Body of pancreas (tissue), 4 donors: ENCODE results near the gene MRPS24. TPM values are rescaled to one million over a fixed set of nuclear protein-coding genes. Genes with fewer than 3 reads are reported as not detected.
"Not testable (repeated sequence)": the region's sequence is repeated elsewhere in the genome, so short reads cannot be mapped to it uniquely, and the experiment has no call there.

Experiments
- ATAC-seq: fragments of 150-250 bp; one replicate; pipeline ENCODE4 v1.9.1; 2016
- DNase-seq, 4 donors: peaks; one replicate each; pipeline ENCODE4 v3.0.0-alpha.2; 2019
- H3K27ac ChIP-seq, 4 donors: fragments of 200-600 bp; sonication (generic); 1 replicate in 3 of 4; 2 replicates in 1 of 4; pipeline versions ENCODE4 v1.5.1 to v1.6.1; 2016 to 2019; ENCODE audit warnings: mild to moderate bottlenecking in 1 of 4, mixed read lengths in 1 of 4, moderate library complexity in 1 of 4
- H3K27me3 ChIP-seq, 2 donors: fragments of 200-600 bp; sonication (generic); one replicate each; pipeline ENCODE4 v1.6.0; 2016; ENCODE audit warnings: mild to moderate bottlenecking in 1 of 2
- H3K36me3 ChIP-seq, 2 donors: fragments of 200-600 bp; sonication (generic); replicated peaks in 1 of 2; 2 replicates each; pipeline ENCODE4 v1.5.1; 2016; ENCODE audit warnings: low read depth in 2 of 2; ENCODE audit not compliant: insufficient read depth in 1 of 2
- H3K4me1 ChIP-seq: fragments of 200-600 bp; sonication (generic); one replicate; pipeline ENCODE4 v1.6.0; 2016
- H3K4me3 ChIP-seq, 2 donors: fragments of 200-600 bp; sonication (generic); 1 replicate in 1 of 2; 2 replicates in 1 of 2; pipeline ENCODE4 v1.5.1; 2016 to 2019
- H3K9me3 ChIP-seq, 3 donors: fragments of 200-600 bp; sonication (generic); 1 replicate in 2 of 3; 2 replicates in 1 of 3; pipeline ENCODE4 v1.5.1; 2016
- CTCF ChIP-seq, 7 experiments: fragments of 450-650 bp in 4 of 7; fragments of 200-600 bp in 3 of 7; sonication (generic) in 3 of 7; IDR thresholded peaks; one replicate each; pipeline ENCODE4 v1.5.1; 2016 to 2019; ENCODE audit warnings: antibody characterized with exemption in 7 of 7
- POLR2A ChIP-seq, 3 donors: fragments of 450-650 bp; IDR thresholded peaks; one replicate each; pipeline ENCODE4 v1.6.1; 2016; ENCODE audit warnings: antibody characterized with exemption in 3 of 3, mild to moderate bottlenecking in 2 of 3
- WGBS, 2 donors: methylation state at CpG; one replicate each; pipeline ENCODE4 v1.1.5; 2017; 5-methylcytosine and 5-hydroxymethylcytosine counted together
- intact Hi-C: fragments of 100-400 bp; cut with DNase I; formaldehyde crosslinking; loops from one replicate; pipeline ENCODE4 v1.15.1; 2023
- total RNA-seq, 2 donors: library from RNA; depleted of rRNA; stranded (reverse); fragments of >200 nt; gene quantifications; one replicate each; pipeline ENCODE4 v1.1.0, GENCODE V29; 2016

The MRPS24 gene
- total RNA-seq, 2 donors from 2014 or later = 81.7 to 99.9 TPM

DNA sequence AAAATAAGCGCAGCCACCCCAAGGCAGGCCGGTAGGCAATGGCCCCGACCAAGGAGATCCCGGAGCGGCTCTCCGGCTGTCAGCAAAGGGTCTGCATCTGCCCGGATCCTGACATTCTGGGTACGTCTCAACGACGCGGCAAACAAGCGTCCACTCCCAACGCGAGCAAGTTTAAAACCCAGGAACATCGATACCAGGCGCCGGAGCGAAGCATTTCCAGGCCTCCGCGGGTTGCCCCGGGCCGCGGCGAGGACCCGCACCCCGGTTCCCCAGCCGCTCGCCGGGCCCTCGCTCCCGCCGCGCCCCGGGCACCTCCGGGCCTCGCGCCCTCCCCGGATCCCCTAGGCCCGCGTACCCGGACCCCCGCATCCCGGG, 36.6 kb upstream of the MRPS24 start:
- intact Hi-C loops = no loop called here
- peaks cover 37% of the 10 kb centered on the region for H3K4me1 ChIP-seq

DNA sequence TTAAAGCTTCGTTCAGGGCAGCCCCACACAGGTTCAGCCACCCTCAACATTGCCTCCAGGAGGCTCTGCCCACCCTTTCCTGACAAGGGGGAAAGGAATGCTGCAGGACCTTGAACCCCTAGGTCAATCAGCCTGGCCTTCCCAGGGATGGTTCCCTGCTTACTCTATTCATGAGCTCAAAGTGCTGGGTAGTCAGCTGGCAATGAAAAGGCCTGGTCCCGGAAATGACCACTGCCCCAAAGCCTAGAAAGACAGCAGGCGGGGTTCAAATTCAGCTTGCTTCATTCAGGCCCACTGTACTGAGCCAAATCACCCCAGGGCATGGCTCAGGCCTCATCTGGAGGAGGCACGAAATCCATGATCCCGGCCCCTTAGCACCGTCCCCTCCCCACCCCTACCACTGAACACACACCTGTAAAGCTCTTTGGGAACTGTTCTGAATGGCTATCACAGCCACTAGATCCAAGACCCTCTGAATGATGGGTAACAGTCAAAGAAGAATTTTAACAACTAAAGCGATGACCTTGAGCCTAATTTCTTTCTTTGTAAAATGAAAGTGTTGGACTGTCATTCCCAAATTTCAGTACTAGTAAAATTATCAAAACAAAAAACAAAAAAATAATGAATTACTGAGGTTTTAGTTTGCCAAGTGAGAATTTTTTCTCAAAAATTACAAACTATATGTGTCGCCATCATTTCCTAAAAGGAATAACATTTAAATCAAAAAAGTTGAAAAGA, 36.1 kb upstream of the MRPS24 start:
- Histone ChIP-seq H3K9me3 (no peaks in the 10 kb centered on the region), H3K4me1 (peaks cover 37% of the 10 kb centered on the region), H3K4me3 (peak overlapping the region; percentile 20 to 38), H3K36me3 (no peaks in the 10 kb centered on the region), H3K27ac (peak overlapping the region; percentile 34 to 91 (median 85)), H3K27me3 (no peaks in the 10 kb centered on the region)
- 24 to 31% methylated on average over 5 to 8 of the region's 8 CpGs for WGBS, 2 donors
- intact Hi-C loops = no loop called here
- DNase-seq = peak; percentile 37 to 57 (median 50)
- peak; percentile 51 for ATAC-seq
- TF ChIP-seq CTCF (IDR thresholded peaks at IDR 0.05) (no peak), POLR2A (IDR thresholded peaks at IDR 0.05) (peak in 1 of 3 donors; percentile 28)

More for the DNA sequence above, 36.6 kb upstream of the MRPS24 start:
- WGBS, 2 donors = 0% methylated on average over 21 to 39 of the region's 43 CpGs
- DNase-seq = peak; percentile 13 to 32 (median 27)
- Histone ChIP-seq H3K27ac (peak overlapping the region; percentile 76 to 91 (median 85)), H3K36me3 (no peaks in the 10 kb centered on the region), H3K9me3 (no peaks in the 10 kb centered on the region), H3K4me3 (peak overlapping the region; percentile 20 to 38), H3K27me3 (no peaks in the 10 kb centered on the region)
- TF ChIP-seq CTCF (IDR thresholded peaks at IDR 0.05) (peak in 2 of 7 experiments; percentile 4 to 7), POLR2A (IDR thresholded peaks at IDR 0.05) (peak in 1 of 3 donors; percentile 8)
- ATAC-seq = peak; percentile 61

DNA sequence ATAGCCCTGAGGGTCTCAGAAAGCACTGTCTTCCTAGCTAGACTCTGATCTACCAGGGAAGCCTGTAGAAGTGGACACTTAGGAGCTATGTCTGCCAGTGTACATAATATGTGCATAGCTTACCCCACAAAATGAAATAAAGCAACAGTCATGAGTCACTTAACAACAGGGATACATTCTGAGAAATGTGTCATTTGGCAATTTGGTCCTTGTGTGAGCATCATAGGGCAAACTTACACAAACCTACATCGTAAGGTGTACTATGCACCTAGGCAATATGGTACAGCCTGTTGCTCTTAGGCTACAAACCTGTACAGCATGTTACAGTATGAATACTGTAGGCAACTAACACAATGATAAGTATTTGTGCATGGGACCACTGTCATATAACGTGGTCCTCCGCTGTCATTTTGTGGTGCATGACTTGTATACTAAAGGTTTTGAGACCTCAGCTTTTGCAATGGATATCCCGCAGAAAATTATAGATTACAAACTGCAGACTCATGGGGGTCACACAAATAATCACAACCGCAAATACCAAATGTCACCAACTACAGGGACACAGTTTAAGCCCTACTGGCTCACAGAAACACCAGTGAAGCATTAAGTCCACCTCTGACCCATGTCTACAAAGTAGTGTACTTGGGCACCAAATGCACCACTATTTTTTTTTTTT, 35.4 kb upstream of the MRPS24 start:
- H3K4me3 ChIP-seq = no peak overlapping the region
- ATAC-seq (no peak), DNase-seq (no peak)
- H3K9me3 ChIP-seq = no peaks in the 10 kb centered on the region
- intact Hi-C loops = no loop called here
- peaks cover 37% of the 10 kb centered on the region for H3K4me1 ChIP-seq
- no peaks in the 10 kb centered on the region for H3K27me3 ChIP-seq
- 86 to 91% methylated on average over 5 of the region's 5 CpGs for WGBS, 2 donors
- H3K27ac ChIP-seq = peak overlapping the region in 3 of 4 donors; percentile 83 to 91 (median 87)
- TF ChIP-seq POLR2A (IDR thresholded peaks at IDR 0.05) = no peak
- no peak for TF ChIP-seq CTCF (IDR thresholded peaks at IDR 0.05)
- no peaks in the 10 kb centered on the region for H3K36me3 ChIP-seq

GRCh38 chr7:43902542-43903054, 33.3 kb upstream of the MRPS24 start:
- H3K27me3 ChIP-seq = no peaks in the 10 kb centered on the region
- H3K9me3 ChIP-seq = no peaks in the 10 kb centered on the region
- no peaks in the 10 kb centered on the region for H3K36me3 ChIP-seq
- DNase-seq (no peak), ATAC-seq (no peak)
- H3K4me1 ChIP-seq = peaks cover 37% of the 10 kb centered on the region
- no peak overlapping the region for H3K27ac ChIP-seq
- intact Hi-C loops = no loop called here
- WGBS, 2 donors = 86 to 94% methylated on average over 5 of the region's 5 CpGs
- no peak overlapping the region for H3K4me3 ChIP-seq
- TF ChIP-seq CTCF (IDR thresholded peaks at IDR 0.05) (no peak), POLR2A (IDR thresholded peaks at IDR 0.05) (no peak)

DNA sequence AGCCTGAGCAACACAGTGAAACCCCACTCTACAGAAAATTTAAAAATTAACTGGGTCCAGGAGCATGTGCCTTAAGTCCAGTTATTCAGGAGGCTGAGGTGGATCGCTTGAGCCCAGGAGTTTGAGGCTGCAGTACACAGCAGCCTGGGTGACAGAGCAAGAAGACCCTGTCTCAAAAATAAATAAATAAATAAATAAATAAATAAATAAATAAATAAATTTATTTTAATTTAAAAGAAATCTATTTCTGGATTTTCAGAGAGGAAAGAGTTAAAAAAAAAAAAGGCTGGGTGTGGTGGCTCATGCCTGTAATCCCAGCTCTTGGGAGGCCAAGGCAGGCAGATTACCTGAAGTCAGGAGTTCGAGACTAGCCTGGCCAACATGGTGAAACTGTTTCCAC, 29.3 kb upstream of the MRPS24 start:
- H3K36me3 ChIP-seq, H3K27me3 ChIP-seq, H3K4me3 ChIP-seq, DNase-seq, intact Hi-C loops, H3K9me3 ChIP-seq, H3K27ac ChIP-seq, ATAC-seq: not testable (repeated sequence)
- 94 to 100% methylated on average over 2 of the region's 2 CpGs for WGBS, 2 donors
- H3K4me1 ChIP-seq = peaks cover 10% of the 10 kb centered on the region
